ENCODE results near the gene GAS7.
"Not testable (repeated sequence)": the region's sequence is repeated elsewhere in the genome, so short reads cannot be mapped to it uniquely, and the experiment has no call there.

The GAS7 gene

DNA sequence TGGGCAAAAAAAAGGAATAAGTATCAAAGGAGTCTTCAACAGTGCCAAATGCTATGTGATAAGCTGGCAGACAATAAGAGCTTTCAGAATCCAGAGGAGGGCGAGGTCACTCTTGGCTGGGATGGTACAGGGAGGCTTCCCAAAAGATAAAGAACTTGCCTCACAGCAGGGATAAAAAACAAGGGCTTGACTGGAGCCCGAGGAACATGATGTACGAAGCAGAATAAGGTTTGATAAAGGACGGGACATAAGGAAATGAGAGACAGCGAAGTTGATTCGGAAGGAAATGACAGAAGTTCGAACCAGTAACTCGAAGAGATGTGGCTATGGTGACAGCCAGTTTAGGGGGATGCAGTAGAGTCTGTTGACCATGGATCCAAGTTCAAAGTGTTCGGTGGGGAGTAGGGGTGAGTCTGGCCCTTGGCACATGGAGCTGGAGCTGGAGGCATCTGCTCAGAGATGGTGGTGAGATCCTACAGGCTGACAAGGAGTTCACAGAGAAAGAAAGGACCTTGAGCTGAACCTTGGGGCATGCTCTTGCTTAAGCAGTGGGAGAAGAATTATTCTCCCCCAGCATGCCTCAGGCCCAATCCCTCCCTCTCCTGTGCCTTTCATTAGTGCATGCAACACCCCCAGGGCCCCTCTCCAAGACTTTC lies 155.7 kb downstream of the GAS7 start:
- no peak for DNase-seq

DNA sequence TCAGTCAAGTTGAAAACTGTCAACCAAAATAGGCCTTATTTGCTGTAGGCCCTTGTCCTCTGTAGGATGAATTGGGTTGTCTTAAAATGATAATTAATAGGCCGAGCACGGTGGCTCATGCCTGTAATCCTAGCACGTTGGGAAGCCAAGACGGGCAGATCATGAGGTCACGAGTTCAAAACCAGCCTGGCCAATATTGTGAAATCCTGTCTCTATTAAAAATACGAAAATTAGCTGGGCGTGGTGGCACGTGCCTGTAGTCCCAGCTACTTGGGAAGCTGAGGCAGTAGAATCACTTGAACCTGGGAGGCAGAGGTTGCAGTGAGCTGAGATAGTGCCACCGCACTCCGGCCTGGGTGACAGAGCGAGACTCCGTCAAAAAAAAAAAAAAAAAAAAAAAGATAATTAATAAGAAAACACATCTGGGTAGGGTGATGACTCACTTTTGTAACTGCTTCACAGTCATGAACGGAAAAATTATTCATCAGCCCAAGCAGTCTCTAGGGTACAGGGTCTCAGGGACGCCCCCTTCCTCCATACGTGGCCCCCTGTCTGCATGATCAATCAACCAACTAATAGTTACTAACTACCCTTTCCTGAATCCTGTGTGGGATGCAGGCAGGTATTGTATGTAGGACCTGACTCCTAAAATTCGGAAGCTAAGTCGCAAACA lies 156.4 kb downstream of the GAS7 start:
- DNase-seq, result no peak

DNA sequence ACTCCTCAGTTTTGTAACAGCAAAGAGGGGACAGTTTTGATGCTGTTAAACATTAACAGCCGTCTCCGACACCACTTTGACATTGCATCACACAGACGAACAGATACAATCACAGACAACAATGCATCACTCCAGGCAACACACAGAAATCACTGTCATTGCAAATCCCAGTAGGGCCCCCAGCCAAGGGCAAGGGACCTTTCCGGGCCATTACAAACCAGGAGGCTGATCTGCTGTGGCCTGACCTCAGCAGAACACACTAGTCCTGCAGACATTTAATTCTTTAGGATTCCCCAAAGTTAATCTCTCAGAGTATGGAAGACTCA lies 157.2 kb downstream of the GAS7 start:
- DNase-seq, result no peak

DNA sequence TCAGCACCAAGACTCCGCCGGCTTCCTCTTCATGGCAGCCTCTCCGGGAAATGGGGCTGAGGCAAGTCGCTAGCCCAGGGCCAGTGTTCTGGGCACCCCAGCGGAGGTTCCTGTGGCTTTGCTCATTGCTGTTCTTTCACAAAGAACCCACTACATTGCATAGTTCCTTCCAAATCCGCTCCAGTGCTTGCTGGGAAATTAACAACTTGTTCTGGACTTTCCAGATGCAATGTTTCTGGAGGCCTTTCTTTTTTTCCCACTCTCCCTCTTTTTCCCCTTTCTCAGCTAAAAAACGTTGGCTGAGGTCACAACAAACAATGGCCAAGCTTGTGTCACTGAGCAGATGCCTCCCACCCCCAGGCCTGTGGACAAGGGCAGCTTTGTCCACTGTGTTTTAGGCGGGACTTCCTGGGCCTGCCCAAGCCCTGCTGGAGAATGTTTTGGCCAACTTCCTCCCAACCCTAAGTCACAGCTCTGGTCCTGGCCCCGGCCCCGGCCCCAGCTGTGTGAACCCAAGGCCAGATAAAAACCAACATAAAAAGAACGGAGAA lies 161.8 kb downstream of the GAS7 start:
- DNase-seq, result no peak

DNA sequence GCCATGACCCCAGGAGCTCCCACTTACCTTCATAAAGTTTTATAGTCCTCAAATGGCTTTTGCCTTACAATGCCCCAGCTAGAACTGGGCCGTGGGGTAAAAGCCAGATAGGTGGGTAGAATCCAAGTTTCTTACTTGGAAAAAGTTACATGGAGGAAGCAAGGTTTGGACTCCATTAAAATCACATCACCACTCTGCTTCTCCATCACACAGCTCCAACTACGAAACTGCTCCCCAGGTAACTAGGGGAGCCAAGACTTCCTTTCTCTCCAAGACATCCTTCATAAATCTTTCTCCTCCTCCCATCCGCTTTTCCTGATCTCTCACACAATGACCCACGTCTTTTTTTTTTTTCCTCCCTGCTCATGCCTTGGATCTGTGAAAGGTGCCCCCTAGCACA lies 162.5 kb downstream of the GAS7 start:
- no peak for DNase-seq

DNA sequence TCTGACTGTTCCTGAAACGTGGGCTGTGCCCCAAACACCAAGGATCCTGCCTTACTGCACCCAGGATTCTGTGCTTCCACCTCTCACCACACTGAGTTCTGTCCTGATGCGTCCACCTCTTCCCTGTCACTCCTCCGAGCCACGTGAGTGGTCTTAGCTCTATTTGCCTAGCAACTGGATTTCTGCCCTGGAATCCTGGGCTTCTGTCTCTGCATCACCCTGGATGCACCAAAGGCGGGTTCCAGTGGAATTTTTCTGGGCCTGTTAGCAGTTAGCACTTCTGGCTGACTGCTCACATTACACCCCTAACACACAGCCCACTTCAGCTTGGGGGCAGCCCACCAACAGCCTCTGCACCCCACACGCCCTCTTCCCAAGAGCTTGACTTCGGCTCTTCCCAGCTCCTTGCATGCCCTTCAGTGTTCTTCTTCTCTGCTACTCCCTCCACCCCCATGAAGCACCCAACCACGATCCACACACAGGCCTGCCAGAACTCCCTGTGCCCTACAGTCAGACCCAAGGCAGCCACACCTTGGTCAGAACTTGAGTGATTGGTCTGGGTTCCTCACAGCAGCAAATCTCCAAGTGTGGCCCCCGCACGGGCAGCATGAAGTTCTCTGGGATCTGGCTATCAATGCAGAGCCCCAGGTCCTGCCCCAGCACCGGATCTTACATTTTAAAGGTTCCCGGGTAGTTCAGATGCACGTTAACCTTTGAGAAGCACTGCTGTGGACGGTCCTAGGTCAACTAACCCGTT lies 163.5 kb downstream of the GAS7 start:
- no peak for DNase-seq

DNA sequence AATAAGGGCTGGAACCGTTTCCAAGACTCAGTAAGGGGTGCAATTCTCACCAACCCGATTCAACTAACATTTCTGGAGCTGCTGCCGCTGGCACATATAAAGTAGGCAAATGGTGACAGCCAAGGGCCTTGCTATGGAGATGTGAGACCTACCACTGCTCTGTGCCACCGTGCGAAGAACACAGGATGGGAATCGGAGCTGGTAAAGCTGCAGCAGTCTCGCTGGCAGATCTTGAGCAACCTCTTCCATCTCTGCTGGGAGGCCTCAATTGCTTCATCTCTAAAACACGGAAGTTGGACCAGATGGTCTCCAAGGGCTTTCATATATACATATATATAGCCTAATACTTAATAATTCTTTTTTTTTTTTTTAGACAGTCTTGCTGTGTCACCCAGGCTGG lies 164.4 kb downstream of the GAS7 start:
- DNase-seq, result no peak

DNA sequence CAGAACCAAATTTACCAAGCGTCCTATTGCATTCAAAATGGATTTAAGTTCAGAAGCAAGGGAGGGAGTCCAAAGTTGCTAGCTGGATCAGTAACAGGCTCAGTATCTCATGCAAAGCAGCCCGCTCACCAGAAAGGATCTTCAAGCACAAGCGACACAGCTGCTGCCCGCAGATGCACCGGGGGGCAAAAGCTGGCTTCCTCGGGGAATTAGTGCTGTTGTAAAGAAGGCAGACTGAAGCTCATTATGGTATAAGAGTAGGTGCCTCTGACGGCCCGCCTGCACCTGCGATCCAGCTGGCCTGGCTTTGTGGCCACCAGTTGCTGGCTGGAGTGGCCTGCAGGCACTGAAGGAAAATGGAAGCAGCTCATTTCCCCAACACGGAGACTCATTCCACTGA lies 165.0 kb downstream of the GAS7 start:
- DNase-seq, result no peak

DNA sequence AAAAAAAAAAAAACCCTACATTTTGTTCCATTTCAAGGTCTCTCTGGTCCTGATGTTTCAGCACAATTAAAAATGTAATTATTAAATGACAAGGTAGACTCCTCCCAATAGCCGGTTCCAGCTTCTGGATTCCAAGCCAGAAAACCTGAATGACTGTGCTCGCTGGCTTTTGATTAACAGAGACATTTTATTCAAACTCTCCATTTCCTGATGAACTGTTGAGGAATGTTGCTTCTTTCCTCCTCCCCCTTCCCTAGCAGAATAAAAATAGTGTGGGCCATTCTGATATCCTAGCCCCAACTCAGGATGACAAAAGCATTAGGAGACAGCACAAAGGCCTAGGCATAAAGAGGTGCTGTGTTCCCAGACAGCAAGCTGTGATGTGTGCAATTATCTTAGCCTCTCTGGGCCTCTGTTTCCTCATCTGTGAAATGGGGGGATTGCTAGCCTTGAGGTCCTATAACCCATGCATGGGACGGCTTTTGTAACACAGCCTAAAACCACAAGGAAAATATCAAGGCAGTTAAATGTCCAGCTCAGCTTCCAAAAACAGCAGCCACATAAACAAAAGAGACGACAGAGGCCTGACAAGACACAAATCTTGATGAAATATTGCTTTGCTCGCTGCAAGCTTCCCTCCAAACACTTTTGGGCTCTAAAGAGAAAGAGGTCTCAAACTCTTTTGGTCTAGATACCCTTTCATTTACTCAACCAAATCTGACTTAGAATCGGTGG lies 166.1 kb downstream of the GAS7 start:
- no peak for DNase-seq

DNA sequence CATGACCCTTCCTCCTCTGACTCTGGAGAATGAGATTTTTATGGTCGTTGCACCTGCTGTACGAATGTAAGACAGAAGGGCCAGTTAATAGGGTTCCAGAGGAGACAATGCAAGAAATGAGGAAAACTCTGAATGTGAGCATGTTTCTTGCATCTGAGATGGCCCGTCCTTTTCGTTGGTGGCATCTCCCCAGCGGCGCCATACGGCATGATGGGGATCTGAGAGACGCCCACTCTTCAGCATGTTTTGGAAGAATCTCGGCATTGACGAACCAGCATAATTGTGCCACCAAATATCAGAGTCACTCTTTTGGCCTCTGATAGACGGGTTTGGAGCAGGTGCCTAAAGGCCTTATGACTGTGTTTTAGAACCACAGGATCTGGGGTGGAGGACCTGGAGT lies 166.8 kb downstream of the GAS7 start:
- no peak for DNase-seq

DNA sequence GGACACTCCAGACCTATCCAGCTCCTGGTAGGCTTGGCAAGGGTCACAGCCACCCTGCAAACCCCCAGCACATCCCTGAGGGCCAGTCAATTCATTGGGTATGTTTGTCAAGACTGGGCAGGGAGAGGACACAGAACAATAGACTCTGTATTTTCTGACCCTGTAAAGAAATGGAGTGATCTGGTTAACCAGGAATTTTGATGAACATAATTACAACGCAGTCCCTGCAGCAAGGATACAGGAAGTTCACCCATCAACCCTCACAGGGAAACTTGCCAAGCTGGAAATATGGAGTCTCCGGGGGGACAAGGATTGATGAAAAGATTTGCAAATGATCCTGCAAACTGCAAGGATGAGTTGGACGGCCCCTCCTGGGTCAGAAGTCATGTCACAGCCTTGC lies 167.3 kb downstream of the GAS7 start:
- DNase-seq, result peak; percentile 33

DNA sequence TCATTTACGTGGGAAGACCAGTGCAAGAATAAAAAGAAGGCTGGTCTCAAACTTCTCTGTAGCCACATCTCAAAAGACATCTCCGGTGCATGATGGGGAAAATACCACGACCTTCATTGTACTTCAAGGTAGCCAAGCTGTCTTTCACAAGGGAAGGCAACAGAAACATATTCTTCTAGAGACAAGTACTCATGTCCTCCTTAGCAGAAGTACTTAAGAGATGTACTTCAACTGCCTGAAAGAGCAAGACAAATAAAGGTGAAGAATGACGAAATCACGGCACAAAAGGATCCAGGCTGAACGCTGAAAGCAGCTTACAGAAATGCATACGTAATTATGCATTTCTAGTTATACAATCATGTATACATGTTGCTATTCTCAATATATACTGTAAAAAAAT lies 169.3 kb downstream of the GAS7 start:
- DNase-seq, result no peak

DNA sequence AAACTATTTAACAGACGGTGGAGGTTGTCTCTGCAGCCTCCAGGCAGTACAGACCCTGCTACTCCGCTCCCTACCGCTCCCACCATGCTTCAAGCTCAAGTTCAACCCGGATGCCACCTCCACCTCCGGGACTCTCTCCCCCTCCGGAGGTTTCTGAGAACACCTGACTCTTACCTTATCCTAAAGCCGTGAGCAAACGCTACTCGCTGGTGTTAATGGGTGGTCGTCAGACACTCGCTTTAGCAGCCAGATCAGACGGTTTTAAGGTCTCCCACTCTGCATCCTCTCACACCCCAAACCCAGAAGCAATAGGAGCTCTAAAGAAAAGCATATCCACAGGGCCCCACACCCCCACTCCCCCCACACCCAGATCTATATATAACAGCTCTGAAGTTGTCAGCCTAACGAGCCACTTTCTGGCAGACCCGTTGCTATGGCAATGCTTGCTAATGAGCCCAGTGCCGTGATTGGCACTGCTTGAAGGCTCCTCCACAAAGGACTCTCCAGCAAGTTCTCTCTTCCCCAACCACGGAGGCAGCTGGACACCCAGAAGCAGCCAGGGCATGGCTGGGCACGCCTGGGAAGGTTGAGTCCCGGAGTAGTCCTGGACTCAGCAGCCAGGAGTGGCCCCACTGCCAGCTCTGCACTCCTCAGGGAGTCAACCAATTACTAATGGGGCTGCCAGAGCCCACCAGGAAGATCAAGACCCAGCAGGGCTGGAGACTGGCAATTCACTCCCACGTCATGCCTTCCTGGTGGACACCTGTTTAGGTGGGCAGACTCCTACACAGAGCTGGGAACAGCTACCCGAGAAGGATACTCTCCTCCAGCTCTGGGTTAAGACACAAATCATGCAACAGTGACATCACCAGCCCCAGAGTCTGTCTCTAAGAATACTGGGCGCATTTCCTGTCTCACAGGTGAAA lies 172.2 kb downstream of the GAS7 start:
- no peak for DNase-seq

DNA sequence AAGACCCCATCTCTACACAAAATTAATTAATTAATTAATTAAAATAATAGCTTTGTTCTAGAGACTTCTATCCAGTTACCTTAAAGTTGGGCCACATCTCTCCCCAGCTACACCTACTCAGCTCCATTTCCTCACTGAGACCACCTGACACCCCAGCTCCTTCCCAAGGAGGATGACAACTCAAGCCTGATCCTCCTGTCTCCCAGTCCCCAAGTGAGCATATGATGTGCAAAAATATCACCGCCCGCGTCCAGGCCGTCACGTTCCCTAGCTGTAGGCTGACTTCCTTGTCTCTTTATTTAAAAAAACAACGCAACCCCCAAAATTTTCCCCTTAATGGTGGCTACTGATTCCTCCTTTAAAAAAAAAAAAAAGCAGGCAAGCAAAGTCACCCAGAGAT lies 173.2 kb downstream of the GAS7 start:
- no peak for DNase-seq

DNA sequence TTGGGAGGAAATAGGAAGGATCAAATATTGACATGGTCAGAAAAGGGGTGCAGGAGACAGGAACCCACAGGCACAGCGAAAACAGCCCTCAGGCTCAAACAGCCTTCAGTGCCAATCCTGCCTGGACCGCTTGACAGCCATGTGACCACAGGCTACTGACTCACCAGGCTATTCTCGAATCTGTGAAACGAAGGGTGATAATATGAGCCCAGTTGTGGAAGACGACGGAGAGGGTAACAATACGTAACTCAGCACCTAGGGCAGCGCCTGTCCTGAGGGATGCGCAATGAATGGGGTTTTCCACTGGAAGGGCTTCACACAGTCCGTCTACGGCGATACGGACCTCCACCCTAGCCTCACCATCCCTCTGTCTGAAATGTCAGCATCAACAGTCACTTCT lies 176.0 kb downstream of the GAS7 start:
- no peak for DNase-seq

DNA sequence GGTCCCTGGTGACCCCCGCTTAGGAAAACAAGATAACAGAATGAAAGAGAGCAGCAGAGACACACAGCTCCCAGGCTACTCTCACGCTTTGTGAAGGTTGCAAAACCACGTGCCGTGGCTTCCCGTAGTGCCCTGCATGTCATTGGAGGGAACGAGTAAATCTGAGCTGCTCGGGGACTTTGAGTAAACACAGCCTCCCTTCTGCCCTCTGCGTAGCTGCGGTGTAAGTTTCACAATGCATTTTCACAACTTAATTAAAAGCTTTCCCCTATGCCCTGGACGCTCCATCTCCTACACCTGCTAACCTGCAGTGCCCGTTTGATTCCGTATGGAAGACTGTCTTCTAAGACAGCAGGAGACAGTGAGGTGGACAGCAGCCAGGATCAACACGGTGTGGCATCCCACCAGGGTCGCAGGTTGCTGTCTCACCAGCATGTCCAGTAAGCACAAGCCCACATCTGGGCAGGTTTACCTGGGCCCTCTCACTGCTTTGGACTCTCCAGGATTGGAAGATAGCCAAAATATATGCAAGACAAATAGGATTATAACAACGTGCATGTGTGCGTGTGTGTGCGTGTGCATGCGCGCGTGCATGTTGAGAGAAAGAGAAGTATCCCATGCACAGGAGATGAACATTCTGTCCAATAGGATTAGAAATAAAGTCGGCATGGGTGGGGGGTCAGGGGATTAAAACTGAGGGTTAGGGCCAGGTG lies 177.0 kb downstream of the GAS7 start:
- no peak for DNase-seq

DNA sequence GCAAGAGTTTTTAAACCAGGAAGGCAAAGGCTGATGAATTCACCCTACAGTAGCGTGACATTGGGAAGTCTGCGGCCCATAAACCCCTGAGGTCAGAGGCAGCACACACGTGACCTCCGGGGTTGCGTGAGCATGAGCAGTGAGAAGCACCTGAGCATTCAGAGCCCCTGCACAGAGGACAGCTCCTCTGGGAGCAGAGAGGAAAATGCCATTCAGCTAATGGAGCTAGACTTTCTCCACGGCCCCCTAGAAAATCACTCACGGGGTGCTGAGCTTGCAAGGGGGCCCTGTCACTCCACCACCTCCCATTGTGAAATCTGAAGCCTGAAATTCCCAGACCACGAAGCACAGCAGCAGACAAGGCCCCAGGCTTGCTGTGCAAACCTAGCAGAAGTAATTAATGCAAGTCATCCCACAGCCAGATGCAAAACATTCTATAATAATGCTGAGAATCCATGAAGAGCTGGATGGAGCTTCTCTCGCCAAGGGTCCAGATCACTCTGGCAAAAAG lies 178.4 kb downstream of the GAS7 start:
- DNase-seq, result no peak

DNA sequence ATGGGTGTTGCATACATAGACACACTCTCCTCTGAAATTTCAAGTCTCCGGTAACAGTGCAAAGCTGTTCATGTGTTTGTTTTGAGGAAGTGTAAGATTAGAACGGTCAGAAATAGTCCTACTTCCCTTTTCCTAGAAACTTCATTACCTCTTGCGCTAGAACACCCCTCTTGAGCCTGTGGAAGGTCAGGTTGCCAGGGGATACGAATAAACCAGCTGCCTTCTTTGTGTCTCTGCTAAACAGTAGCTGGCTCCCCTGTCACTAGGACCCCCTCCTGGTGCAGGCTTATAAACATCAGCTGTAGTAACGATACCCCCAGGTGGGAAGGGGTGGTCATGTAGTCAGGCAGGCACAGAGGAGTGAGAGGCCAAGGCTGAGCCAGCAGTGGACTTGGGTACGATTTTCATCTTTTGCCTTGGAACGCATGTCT lies 179.9 kb downstream of the GAS7 start:
- no peak for DNase-seq

DNA sequence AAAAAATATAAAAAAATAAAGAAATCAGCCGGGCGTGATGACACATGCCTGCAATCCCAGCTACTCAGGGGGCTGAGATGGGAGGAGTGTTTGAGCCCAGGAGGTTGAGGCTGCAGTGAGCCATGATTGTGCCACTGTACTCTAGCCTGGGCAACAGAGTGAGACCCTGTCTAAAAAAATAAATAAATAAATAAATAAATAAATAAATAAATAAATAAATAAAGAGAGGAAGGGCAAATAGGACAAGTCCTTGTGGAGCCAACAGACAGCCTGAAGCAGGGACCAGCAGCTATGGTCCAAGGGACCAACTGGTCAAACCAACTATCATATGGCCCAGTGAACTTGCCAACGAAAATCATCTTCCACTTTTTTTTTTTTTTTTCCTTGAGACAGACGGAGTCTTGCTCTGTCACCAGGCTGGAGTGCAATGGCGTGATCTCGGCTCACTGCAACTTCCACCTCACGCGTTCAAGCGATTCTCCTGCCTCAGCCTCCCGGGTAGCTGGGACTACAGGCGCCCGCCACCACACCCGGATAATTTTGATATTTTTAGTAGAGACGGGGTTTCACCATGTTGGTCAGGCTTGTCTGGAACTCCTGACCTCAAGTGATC lies 181.3 kb downstream of the GAS7 start:
- DNase-seq, result not testable (repeated sequence)

DNA sequence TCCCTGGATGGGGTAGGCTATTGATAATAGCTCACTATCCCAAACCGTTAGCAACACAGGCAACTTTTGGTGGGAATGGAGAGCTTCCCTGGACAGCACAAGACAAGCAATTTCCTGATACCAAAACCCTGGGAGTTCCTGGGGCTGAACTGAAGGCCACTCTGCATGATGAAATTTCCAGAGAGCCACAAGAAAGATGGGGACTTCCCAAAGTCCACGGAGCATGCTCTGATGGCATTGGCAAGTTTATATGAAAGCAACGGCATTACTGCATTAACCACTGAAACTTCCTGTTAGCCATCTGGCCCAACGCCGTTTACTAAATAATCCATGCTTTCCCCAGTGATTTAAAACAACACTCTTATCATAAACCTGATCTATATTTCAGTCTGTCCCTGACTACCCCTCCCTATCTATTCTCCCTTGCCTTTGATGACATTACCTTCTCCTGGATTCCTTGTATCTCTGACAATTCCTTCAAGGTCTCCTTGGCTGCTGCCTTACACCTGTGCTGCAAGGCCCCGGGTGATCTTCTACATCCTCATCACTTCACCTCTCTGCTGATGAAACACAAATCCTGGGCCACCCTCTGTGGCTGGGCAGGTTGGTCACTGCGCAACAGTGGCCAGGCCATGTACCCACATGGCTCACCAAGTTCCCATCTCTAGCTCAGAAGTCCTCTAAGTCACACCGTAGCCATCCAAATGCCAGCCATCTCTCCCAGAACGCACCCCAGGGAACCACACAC lies 184.9 kb downstream of the GAS7 start:
- no peak for DNase-seq
